Gastroesophageal sphincter (tissue), 4 donors: ENCODE results near the gene OLFML2A. TPM values are rescaled to one million over a fixed set of nuclear protein-coding genes. Genes with fewer than 3 reads are reported as not detected.

Experiments used
- ATAC-seq: fragments of 150-250 bp; one replicate; pipeline ENCODE4 v1.9.1; 2016; ENCODE audit warnings: mild to moderate bottlenecking, moderate library complexity
- H3K27ac ChIP-seq, 4 donors: fragments of 200-600 bp; sonication (generic) in 3 of 4; 1 replicate in 3 of 4; 2 replicates in 1 of 4; pipeline ENCODE4 v1.5.1; 2016 to 2019
- H3K27me3 ChIP-seq: fragments of 200-600 bp; sonication (generic); one replicate; pipeline ENCODE4 v1.5.1; 2019
- H3K36me3 ChIP-seq, 2 donors: fragments of 200-600 bp; sonication (generic); one replicate each; pipeline ENCODE4 v1.5.1; 2019; ENCODE audit warnings: control low read depth in 1 of 2
- H3K4me1 ChIP-seq, 3 donors: fragments of 200-600 bp; sonication (generic); 1 replicate in 2 of 3; 2 replicates in 1 of 3; pipeline ENCODE4 v1.5.1; 2016 to 2019; ENCODE audit warnings: control low read depth in 2 of 3
- H3K4me3 ChIP-seq, 2 donors: fragments of 200-600 bp; sonication (generic); one replicate each; pipeline ENCODE4 v1.5.1; 2019; ENCODE audit warnings: mild to moderate bottlenecking in 1 of 2, moderate library complexity in 1 of 2
- H3K9me3 ChIP-seq, 3 donors: fragments of 200-600 bp; sonication (generic); one replicate each; pipeline ENCODE4 v1.5.1; 2017 to 2019; ENCODE audit warnings: control low read depth in 2 of 3
- EP300 ChIP-seq: sonication (generic); formaldehyde crosslinking; IDR thresholded peaks from one replicate; pipeline ENCODE4 v1.6.1; 2017; ENCODE audit warnings: antibody characterized with exemption, mild to moderate bottlenecking
- POLR2A ChIP-seq, 2 donors: fragments of 450-650 bp; IDR thresholded peaks; one replicate each; pipeline ENCODE4 v1.6.1; 2017; ENCODE audit warnings: antibody characterized with exemption in 2 of 2, mild to moderate bottlenecking in 2 of 2, moderate library complexity in 1 of 2
- POLR2AphosphoS5 ChIP-seq: sonication (generic); formaldehyde crosslinking; IDR thresholded peaks from one replicate; pipeline ENCODE4 v1.6.1; 2017; ENCODE audit warnings: antibody characterized with exemption
- WGBS, 2 donors: methylation state at CpG; one replicate each; pipeline ENCODE4 v1.1.5; 2018; ENCODE audit warnings: low coverage in 1 of 2; 5-methylcytosine and 5-hydroxymethylcytosine counted together
- total RNA-seq, 4 donors: library from RNA; depleted of rRNA; stranded (reverse); fragments of >200 nt; gene quantifications; one replicate each; pipeline ENCODE4 v1.1.0, GENCODE V29; 2016
- TF ChIP-seq, protein P1 (sequence below), 4 experiments: fragments of 200-600 bp in 2 of 4; fragments of 450-650 bp in 2 of 4; sonication (generic) in 1 of 4; IDR thresholded peaks; one replicate each; pipeline ENCODE4 v1.5.1; 2017 to 2019; ENCODE audit warnings: antibody characterized with exemption in 4 of 4, mild to moderate bottlenecking in 2 of 4, moderate library complexity in 2 of 4

OLFML2A gene
- total RNA-seq, 4 donors from 2014 or later = 21.7 to 85.7 (median 43.2) TPM

- H3K9me3 ChIP-seq = no peaks in the 10 kb centered on the region
- no peak for ATAC-seq
- no peaks in the 10 kb centered on the region for H3K27me3 ChIP-seq
- WGBS, 2 donors = 53 to 83% methylated on average over 2 to 6 of the region's 6 CpGs
- no peak overlapping the region for H3K4me3 ChIP-seq
- peaks cover 0 to 40% (median 30%) of the 10 kb centered on the region in 3 donors for H3K4me1 ChIP-seq
- no peak overlapping the region for H3K27ac ChIP-seq
- TF ChIP-seq POLR2A (IDR thresholded peaks at IDR 0.05) (no peak), EP300 (no peak), POLR2AphosphoS5 (no peak)
- TF ChIP-seq, protein P1, sequence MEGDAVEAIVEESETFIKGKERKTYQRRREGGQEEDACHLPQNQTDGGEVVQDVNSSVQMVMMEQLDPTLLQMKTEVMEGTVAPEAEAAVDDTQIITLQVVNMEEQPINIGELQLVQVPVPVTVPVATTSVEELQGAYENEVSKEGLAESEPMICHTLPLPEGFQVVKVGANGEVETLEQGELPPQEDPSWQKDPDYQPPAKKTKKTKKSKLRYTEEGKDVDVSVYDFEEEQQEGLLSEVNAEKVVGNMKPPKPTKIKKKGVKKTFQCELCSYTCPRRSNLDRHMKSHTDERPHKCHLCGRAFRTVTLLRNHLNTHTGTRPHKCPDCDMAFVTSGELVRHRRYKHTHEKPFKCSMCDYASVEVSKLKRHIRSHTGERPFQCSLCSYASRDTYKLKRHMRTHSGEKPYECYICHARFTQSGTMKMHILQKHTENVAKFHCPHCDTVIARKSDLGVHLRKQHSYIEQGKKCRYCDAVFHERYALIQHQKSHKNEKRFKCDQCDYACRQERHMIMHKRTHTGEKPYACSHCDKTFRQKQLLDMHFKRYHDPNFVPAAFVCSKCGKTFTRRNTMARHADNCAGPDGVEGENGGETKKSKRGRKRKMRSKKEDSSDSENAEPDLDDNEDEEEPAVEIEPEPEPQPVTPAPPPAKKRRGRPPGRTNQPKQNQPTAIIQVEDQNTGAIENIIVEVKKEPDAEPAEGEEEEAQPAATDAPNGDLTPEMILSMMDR (IDR thresholded peaks at IDR 0.05) = no peak
- H3K36me3 ChIP-seq = peaks cover 0 to 44% of the 10 kb centered on the region in 2 donors
These were observed 32.3 kb downstream of the OLFML2A start for GRCh38 chr9:124809211-124809610.

DNA sequence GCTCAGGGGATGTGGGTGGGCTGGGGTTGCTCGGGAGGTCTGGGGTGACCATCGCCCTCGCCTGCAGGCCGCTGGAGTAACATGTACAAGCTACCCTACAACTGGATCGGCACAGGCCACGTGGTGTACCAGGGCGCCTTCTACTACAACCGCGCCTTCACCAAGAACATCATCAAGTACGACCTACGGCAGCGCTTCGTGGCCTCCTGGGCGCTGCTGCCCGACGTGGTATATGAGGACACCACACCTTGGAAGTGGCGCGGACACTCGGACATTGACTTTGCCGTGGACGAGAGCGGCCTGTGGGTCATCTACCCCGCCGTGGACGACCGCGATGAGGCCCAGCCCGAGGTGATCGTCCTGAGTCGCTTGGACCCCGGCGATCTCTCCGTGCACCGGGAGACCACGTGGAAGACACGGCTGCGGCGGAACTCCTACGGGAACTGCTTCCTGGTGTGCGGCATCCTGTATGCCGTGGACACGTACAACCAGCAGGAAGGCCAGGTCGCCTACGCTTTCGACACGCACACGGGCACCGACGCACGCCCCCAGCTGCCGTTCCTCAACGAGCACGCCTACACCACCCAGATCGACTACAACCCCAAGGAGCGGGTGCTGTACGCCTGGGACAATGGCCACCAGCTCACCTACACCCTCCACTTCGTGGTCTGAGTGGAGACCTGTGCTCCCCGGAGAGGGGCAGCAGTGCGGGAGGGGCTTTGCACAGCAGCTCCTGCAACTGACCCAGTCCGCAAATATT lies 33.0 kb downstream of the OLFML2A start:
- no peak for ATAC-seq
- H3K9me3 ChIP-seq = no peaks in the 10 kb centered on the region
- peaks cover 0 to 37% of the 10 kb centered on the region in 2 donors for H3K36me3 ChIP-seq
- H3K27me3 ChIP-seq = no peaks in the 10 kb centered on the region
- WGBS, 2 donors = 93 to 99% methylated on average over 11 to 25 of the region's 60 CpGs
- no peak for TF ChIP-seq POLR2A (IDR thresholded peaks at IDR 0.05)
- TF ChIP-seq, protein P1 (IDR thresholded peaks at IDR 0.05) = no peak
- TF ChIP-seq POLR2AphosphoS5 = no peak
- H3K4me3 ChIP-seq = no peak overlapping the region
- H3K27ac ChIP-seq = peak overlapping the region in 3 of 4 donors; percentile 72 to 84 (median 82)
- H3K4me1 ChIP-seq = peaks cover 0 to 41% (median 30%) of the 10 kb centered on the region in 3 donors

DNA sequence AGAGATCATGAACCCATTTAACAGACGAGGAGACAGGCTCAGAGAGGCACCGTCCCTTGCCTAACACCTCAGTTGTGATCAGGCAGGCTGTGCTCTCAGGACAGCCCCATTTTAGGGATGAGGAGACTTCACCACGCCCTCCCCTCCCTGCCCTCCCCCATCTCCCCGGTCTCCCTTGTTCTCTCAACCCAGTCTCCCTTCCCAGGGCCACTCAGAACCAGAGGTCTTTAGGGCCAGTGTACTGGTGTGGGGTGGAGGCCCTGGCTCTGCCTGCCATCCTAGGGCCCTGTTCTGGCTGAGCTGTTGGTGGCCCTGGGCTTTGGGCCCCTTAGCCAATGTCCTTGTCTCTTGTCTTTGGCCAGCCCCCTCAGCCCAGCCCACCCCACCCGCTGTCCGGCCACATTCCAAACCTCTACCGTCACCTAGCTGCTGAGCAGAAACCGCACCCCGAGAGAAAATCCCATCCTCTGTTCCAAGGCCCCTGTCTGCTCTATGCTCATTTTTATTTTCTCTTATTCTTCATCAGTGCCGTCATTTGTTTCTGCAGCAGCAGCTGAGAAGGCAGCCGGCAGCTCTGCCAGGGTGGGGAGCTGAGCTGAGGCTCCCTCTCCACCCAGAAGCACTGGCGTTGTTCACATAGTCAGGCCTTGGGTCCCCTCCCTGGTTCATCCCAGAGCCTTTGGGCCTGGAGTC lies 33.9 kb downstream of the OLFML2A start:
- TF ChIP-seq, protein P1 (IDR thresholded peaks at IDR 0.05) = peak in 1 of 4 experiments; percentile 50
- TF ChIP-seq EP300 (no peak), POLR2A (IDR thresholded peaks at IDR 0.05) (no peak)
- H3K36me3 ChIP-seq = peaks cover 0 to 31% of the 10 kb centered on the region in 2 donors
- peak; percentile 68 for ATAC-seq
- no peaks in the 10 kb centered on the region for H3K9me3 ChIP-seq
- no peak overlapping the region for H3K4me3 ChIP-seq
- 24 to 48% methylated on average over 4 to 8 of the region's 12 CpGs for WGBS, 2 donors
- peaks cover 0 to 41% (median 30%) of the 10 kb centered on the region in 3 donors for H3K4me1 ChIP-seq
- H3K27ac ChIP-seq = peak overlapping the region; percentile 1 to 84 (median 77)
- no peaks in the 10 kb centered on the region for H3K27me3 ChIP-seq

GRCh38 chr9:124812441-124812876 lies 35.5 kb downstream of the OLFML2A start:
- TF ChIP-seq EP300 = no peak
- TF ChIP-seq, protein P1 (IDR thresholded peaks at IDR 0.05) = no peak
- no peak for TF ChIP-seq POLR2AphosphoS5
- TF ChIP-seq POLR2A (IDR thresholded peaks at IDR 0.05) = no peak
- peak overlapping the region in 3 of 4 donors; percentile 72 to 84 (median 82) for H3K27ac ChIP-seq

More at GRCh38 chr9:124812441-124812876, 35.5 kb downstream of the OLFML2A start:
- no peaks in the 10 kb centered on the region for H3K9me3 ChIP-seq
- 47 to 52% methylated on average over 2 to 4 of the region's 6 CpGs for WGBS, 2 donors
- no peak overlapping the region for H3K4me3 ChIP-seq
- peaks cover 0 to 31% of the 10 kb centered on the region in 2 donors for H3K36me3 ChIP-seq
- no peaks in the 10 kb centered on the region for H3K27me3 ChIP-seq
- peaks cover 0 to 41% (median 30%) of the 10 kb centered on the region in 3 donors for H3K4me1 ChIP-seq
- ATAC-seq = peak; percentile 82
